ENCODE results near the gene NTS. TPM values are rescaled to one million over a fixed set of nuclear protein-coding genes. Genes with fewer than 3 reads are reported as not detected.
A peak's percentile ranks its signal among the peaks of the same experiment; 100 is the strongest.

NTS gene
- total RNA-seq, 1 experiment from 2014 or later, result 21.9 TPM

GRCh38 chr12:85833579-85833978, 40.5 kb upstream of the NTS start (continued):
- no peak for TF ChIP-seq PRDM15 (CRISPR knock-in tag; IDR thresholded peaks at IDR 0.05)
- no peak for TF ChIP-seq E2F5 (CRISPR knock-in tag; IDR thresholded peaks at IDR 0.05)
- no peak for TF ChIP-seq ETV6 (CRISPR knock-in tag; IDR thresholded peaks at IDR 0.05)
- no peak for TF ChIP-seq ATF1 (CRISPR knock-in tag; IDR thresholded peaks at IDR 0.05)

GRCh38 chr12:85834378-85834777, 39.7 kb upstream of the NTS start:
- no peaks in the 10 kb centered on the region for H3K27me3 Mint-ChIP-seq (ENCODE audit: low read depth)
- peak overlapping the region; percentile 14; the same call in 1 of the 2 replicates for H3K4me3 Mint-ChIP-seq
- peaks cover 27% of the 10 kb centered on the region for H3K4me1 Mint-ChIP-seq
- TF ChIP-seq GABPB1 (CRISPR knock-in tag; IDR thresholded peaks at IDR 0.05), result no peak
- CTCF ChIA-PET, result interaction anchor here (2.2 kb wide), 1 partner anchor 38 kb away, joined by 6 read pairs; no protein-coding TSS in a partner anchor
- POLR2A ChIA-PET, result no interaction called here
- H3K36me3 Mint-ChIP-seq, result no peaks in the 10 kb centered on the region
- no peak for DNase-seq (ENCODE audit: low spot score)
- H3K27ac Mint-ChIP-seq, result 0 out of 2 replicates have a peak overlapping the region, but pooled peaks have one; percentile 45
- ATAC-seq, result no peak
- no peaks in the 10 kb centered on the region for H3K9me3 Mint-ChIP-seq

- H3K27ac Mint-ChIP-seq, result peak overlapping the region; percentile 90
- CTCF ChIA-PET, result interaction anchor here (1.1 to 2.2 kb wide), 3 partner anchors 11 to 37 kb away, joined by 3 to 9 read pairs (median 6); no protein-coding TSS in a partner anchor
- H3K9me3 Mint-ChIP-seq, result no peaks in the 10 kb centered on the region
- peak; percentile 62 for ATAC-seq
- DNase-seq (ENCODE audit: low spot score), result no peak
- peak overlapping the region; percentile 54 for H3K4me3 Mint-ChIP-seq
- TF ChIP-seq KAT7 (CRISPR knock-in tag; IDR thresholded peaks at IDR 0.05; ENCODE audit: borderline replicate concordance) (no peak), ZNF416 (CRISPR knock-in tag; IDR thresholded peaks at IDR 0.05) (no peak), ZNF121 (CRISPR knock-in tag; IDR thresholded peaks at IDR 0.05) (no peak), IRF1 (CRISPR knock-in tag; IDR thresholded peaks at IDR 0.05) (no peak), USF1 (CRISPR knock-in tag; IDR thresholded peaks at IDR 0.05) (no peak), E2F5 (CRISPR knock-in tag; IDR thresholded peaks at IDR 0.05) (no peak), ZNF263 (CRISPR knock-in tag; IDR thresholded peaks at IDR 0.05; ENCODE audit: low read depth) (no peak)
- no peaks in the 10 kb centered on the region for H3K27me3 Mint-ChIP-seq (ENCODE audit: low read depth)
- POLR2A ChIA-PET, result no interaction called here
- no peaks in the 10 kb centered on the region for H3K36me3 Mint-ChIP-seq
- peaks cover 27% of the 10 kb centered on the region for H3K4me1 Mint-ChIP-seq
Measured at GRCh38 chr12:85835426-85836196, 38.5 kb upstream of the NTS start.
